ENCODE measurements around the gene TSTD1. TPM values are rescaled to one million over a fixed set of nuclear protein-coding genes. Genes with fewer than 3 reads are reported as not detected.

The TSTD1 gene
- total RNA-seq, 2 experiments from 2014 or later, result 70.2 to 77.7 TPM

DNA sequence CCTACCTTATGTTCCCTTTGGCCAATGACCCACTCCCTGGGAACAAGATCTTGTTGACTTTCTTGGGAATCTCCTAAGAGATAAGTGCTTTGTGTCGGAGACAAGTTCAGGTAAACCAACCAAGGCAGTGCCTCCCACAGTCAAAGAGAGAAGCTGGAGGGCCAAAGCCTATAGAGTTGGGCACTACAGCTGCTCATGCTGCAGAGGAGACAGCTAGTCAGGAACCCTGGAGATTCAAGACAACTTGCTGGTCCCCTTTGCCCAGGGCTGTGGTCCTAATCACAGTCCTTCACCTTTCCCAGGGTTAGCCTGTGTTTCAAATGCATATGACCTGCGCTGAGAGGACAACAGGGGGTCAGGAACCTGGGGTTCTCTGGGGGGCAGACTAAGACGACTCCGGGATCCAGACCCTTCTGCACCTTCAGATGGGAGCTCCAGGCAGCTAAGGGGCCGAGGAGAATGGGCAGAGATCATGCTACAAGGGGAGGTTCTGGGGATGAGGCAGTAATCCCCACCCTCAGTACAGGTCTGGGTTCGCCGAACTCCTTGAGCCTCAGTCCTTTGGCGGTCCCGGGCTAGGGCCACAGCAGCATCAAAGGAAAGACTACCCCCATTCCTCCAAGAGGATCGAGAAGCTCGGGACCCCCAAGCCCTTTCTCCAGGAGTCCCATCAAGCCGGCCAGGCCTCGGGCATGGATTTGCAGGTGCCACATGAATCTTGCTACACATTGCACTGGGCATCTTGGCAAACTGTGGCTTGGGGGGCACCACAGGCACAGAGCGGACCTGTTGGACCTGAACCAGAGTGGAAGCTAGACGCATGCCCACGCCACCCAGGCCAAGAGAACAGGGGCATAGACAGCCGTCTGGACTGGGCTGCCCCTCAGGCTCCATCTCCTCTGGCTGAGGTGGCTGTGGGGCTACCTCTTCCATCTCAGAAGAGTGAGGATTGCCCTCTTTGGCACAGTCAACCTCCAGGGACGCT, 9.0 kb upstream of the TSTD1 start:
- ChIA-PET POLR2A (interaction anchor here (0.6 to 5.4 kb wide), 3 partner anchors 10 to 21 kb away, joined by 3 to 39 read pairs (median 7); partner anchors contain the start of gene ARHGAP30), CTCF (interaction anchor here (0.9 to 11.2 kb wide), 4 partner anchors 12 to 51 kb away, joined by 4 to 153 read pairs (median 14); partner anchors contain the start of genes ARHGAP30 and KLHDC9)
- no peaks in the 10 kb centered on the region for H3K9me3 Mint-ChIP-seq
- peaks cover 21% of the 10 kb centered on the region for H3K4me1 Mint-ChIP-seq (ENCODE audit: low read depth)
- no peak for DNase-seq
- no peaks in the 10 kb centered on the region for H3K27me3 Mint-ChIP-seq
- intact Hi-C loops (cut with micrococcal nuclease), result loop anchor here (10.0 kb wide), 1 partner anchor 53 kb away; no protein-coding TSS in a partner anchor
- no peak overlapping the region for H3K4me3 Mint-ChIP-seq
- peak overlapping the region; percentile 59 for H3K27ac Mint-ChIP-seq
- peaks cover 55% of the 10 kb centered on the region for H3K36me3 Mint-ChIP-seq

DNA sequence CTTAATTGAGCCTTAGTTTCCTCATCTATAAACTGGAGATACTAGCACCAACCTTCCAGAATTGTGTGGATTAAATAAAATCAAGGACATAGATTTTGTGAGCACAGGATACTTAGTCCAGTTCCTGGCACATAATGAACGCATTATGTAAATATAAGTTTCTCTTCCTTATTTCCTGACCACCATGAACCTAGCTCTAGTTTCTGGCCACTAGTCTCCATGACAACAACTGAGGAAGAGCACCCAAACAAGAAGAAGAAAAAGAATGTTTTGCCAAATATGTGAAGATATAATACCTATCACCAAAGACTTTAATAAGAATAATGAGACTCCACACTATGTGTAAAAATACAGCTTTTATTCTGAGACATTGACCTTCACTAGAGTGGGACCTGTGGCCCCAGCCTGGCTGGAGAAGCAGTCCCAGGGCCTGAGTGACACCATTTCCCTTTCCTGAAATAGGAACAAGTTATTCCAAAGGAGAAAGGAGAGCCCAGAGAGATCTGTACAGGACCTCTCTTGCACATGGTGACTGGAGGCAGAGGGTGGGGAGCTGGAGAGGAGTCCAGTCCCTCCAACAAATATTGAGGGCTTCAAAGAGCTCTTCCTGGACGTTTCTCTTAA, 8.0 kb upstream of the TSTD1 start:
- H3K27me3 Mint-ChIP-seq, result no peaks in the 10 kb centered on the region
- peak overlapping the region; percentile 90 for H3K4me3 Mint-ChIP-seq
- POLR2A ChIA-PET, result interaction anchor here (0.6 to 5.4 kb wide), 16 partner anchors 8 to 400 kb away, joined by 3 to 39 read pairs (median 6); partner anchors contain the start of genes ARHGAP30, F11R, KLHDC9 and NIT1
- intact Hi-C loops (cut with micrococcal nuclease), result loop anchor here (1.0 to 10.0 kb wide), 3 partner anchors 22 to 52 kb away; no protein-coding TSS in a partner anchor
- H3K36me3 Mint-ChIP-seq, result peaks cover 53% of the 10 kb centered on the region
- CTCF ChIA-PET, result interaction anchor here (0.9 to 11.2 kb wide), 6 partner anchors 13 to 58 kb away, joined by 3 to 153 read pairs (median 8); partner anchors contain the start of genes ARHGAP30 and KLHDC9
- no peak for DNase-seq
- H3K9me3 Mint-ChIP-seq, result no peaks in the 10 kb centered on the region
- H3K27ac Mint-ChIP-seq, result peak overlapping the region; percentile 96
- H3K4me1 Mint-ChIP-seq (ENCODE audit: low read depth), result peaks cover 27% of the 10 kb centered on the region

DNA sequence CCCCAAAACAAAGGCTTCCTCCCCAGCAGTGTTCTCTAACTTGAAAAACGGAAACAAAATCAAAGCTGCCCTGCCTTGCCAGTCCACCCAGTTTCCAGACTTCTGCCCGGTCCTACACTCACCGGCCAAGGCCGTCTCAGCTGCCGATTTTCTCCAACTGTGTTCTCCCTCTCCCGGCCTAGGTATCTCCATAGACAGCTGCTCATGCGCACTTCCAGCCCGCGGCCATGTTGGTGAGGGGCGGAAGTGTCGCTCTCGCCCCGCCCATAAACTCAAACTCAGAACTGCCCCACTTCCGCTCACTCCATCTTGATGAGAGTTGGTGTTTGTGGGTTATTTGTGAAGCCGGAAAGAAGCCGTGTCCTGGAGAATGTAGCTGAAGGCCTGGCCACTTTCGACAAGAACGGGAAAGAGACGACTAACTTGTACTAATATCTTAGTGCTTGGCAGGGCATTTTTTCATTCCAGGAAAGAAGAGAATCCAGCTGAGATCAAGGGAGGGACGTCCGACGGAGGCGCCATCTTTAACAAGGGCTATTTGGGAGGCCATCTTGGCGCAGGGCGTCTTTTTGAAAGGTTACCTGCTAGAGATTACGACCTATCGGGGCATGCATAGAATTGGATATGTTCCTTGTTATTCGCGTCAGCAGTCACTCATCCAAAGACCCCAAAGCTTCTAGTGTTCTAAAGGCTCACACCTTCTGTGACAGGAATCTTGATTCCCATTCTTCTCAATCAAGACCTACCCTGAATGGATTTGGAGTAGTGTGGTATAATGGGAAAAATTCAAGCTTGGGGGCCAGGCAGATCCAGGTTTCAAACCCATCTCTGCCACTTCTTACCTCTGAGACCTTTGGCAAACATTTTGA, 7.2 kb upstream of the TSTD1 start, which contains the start of gene USF1:
Gene USF1 (minus strand): TSS at position 242 of the 869 bp plus-strand sequence. CDS start 2,702 bp downstream, outside the sequence.
- CTCF ChIA-PET, result interaction anchor here (1.0 to 11.2 kb wide), 10 partner anchors 9 to 59 kb away, joined by 3 to 153 read pairs (median 8); partner anchors contain the start of genes ARHGAP30, F11R and KLHDC9
- intact Hi-C loops (cut with micrococcal nuclease), result loop anchor here (1.0 to 10.0 kb wide), 6 partner anchors 22 to 86 kb away; partner anchors contain the start of gene DEDD
- H3K27ac Mint-ChIP-seq, result peak within 1 kb of the TSS; percentile 96
- DNase-seq, result peak; percentile 96
- H3K4me3 Mint-ChIP-seq, result peak within 1 kb of the TSS; percentile 90
- POLR2A ChIA-PET, result interaction anchor here (0.6 to 5.4 kb wide), 25 partner anchors 8 to 399 kb away, joined by 3 to 39 read pairs (median 4); partner anchors contain the start of genes ARHGAP30, F11R, KLHDC9 and NIT1
- H3K9me3 Mint-ChIP-seq, result no peaks in the 10 kb centered on the region
- no peaks in the 10 kb centered on the region for H3K27me3 Mint-ChIP-seq
- peaks cover 56% of the 10 kb centered on the region for H3K36me3 Mint-ChIP-seq
- peaks cover 29% of the 10 kb centered on the region for H3K4me1 Mint-ChIP-seq (ENCODE audit: low read depth)

DNA sequence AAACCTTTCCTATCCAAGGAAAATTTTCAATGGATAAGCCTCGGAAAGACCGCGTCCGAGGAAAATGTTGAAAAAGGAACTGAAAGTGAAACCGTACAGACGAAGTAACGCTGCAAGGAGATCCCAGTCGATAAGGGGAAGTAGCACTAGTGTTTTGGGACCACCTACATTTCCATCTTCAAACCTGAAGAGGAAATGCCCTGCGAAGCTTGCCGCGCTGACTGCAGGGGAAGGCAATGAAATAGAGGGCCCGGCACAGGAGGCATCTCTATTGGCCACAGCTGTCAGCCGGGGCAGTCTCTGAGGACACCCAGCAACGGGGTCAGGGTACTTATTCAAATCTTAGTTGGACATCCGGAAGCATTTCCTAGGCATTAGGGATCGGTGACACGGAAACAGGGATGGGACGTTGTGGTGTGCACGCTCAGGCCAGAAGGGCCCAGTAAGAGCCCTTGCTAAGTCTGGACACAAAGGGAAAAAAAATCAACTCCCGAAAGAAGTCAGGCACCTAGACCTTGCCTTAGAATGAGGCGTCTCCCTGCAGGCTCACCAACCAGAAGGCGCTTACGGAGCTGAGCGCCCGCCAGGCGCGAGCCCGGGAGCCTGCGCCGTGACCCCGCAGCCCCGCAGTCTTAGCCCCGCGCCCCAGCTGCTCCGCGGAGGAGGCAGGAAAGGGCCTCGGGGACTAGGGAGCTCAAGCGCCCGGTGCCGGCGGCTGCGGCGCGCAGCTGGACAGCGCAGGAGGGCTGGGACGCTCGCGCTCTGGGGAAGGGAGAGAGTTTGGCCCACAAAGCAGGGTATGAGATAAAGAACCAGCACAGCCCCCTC, 6.4 kb upstream of the TSTD1 start:
- Mint-ChIP-seq H3K27ac (peak overlapping the region; percentile 96), H3K9me3 (no peaks in the 10 kb centered on the region), H3K4me1 (ENCODE audit: low read depth) (peaks cover 29% of the 10 kb centered on the region), H3K27me3 (no peaks in the 10 kb centered on the region), H3K36me3 (peaks cover 54% of the 10 kb centered on the region), H3K4me3 (peak overlapping the region; percentile 90)
- ChIA-PET POLR2A (interaction anchor here (0.6 to 5.4 kb wide), 21 partner anchors 7 to 398 kb away, joined by 3 to 39 read pairs (median 6); partner anchors contain the start of genes ARHGAP30, F11R, KLHDC9 and NIT1), CTCF (interaction anchor here (1.0 to 11.2 kb wide), 11 partner anchors 10 to 67 kb away, joined by 3 to 153 read pairs (median 8); partner anchors contain the start of genes ARHGAP30, F11R and KLHDC9)
- intact Hi-C loops (cut with micrococcal nuclease), result loop anchor here (1.0 to 10.0 kb wide), 4 partner anchors 50 to 87 kb away; partner anchors contain the start of gene DEDD
- DNase-seq, result peak; percentile 73

DNA sequence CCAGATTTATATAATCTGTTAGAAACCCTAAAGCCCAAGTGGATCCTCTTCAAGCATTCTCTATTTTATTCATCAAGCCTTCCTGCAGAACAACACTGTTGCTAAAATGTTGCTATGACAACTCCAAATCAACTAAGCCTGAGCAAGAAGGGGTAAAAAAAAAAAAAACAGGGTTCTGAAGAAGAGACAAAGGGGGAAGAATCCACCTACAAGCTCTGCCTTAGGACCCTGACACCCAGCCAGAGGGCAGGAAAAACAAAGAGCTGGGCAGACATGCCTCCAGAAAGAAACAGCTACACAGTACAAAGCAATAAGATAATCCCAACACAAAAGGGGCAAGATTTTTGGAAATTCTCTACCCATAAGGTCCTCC, 5.8 kb upstream of the TSTD1 start:
- POLR2A ChIA-PET, result interaction anchor here (0.7 to 5.4 kb wide), 7 partner anchors 12 to 68 kb away, joined by 4 to 39 read pairs (median 7); partner anchors contain the start of genes ARHGAP30 and KLHDC9
- peak; percentile 11 for DNase-seq
- Mint-ChIP-seq H3K36me3 (peaks cover 52% of the 10 kb centered on the region), H3K4me3 (peak overlapping the region; percentile 90), H3K27me3 (no peaks in the 10 kb centered on the region), H3K4me1 (ENCODE audit: low read depth) (peaks cover 33% of the 10 kb centered on the region), H3K9me3 (no peaks in the 10 kb centered on the region), H3K27ac (peak overlapping the region; percentile 96)
- CTCF ChIA-PET, result interaction anchor here (1.4 to 11.2 kb wide), 6 partner anchors 24 to 68 kb away, joined by 4 to 153 read pairs (median 16); partner anchors contain the start of genes ARHGAP30, F11R and KLHDC9
- intact Hi-C loops (cut with micrococcal nuclease), result loop anchor here (10.0 kb wide), 1 partner anchor 50 kb away; no protein-coding TSS in a partner anchor

DNA sequence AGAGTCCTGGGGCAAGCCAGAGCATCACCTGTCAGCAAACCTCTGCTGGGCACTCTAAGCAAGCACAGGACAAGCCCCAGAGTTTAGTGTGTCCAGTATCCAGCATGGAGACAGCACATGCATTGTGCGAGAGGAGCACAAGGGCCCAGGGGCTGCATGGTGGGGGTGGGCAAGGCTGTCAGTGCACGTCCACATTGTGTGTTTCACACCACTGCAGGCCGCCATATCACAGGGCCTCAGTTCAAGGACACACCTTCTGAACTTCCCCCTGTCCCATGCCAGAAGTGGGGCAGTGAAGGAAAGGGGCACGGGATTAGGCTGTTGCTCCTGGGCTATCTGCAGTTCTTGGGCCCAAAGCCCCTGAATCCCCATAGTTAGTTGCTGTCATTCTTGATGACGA, 782 bp upstream of the TSTD1 start:
- peaks cover 37% of the 10 kb centered on the region for H3K4me1 Mint-ChIP-seq (ENCODE audit: low read depth)
- no peaks in the 10 kb centered on the region for H3K9me3 Mint-ChIP-seq
- CTCF ChIA-PET, result interaction anchor here (1.0 to 11.2 kb wide), 5 partner anchors 9 to 59 kb away, joined by 3 to 153 read pairs (median 5); partner anchors contain the start of gene KLHDC9
- no peak for DNase-seq
- no peaks in the 10 kb centered on the region for H3K27me3 Mint-ChIP-seq
- intact Hi-C loops (cut with micrococcal nuclease), result loop anchor here (2.0 kb wide), 1 partner anchor 19 kb away; the partner anchor contains the start of gene F11R
- POLR2A ChIA-PET, result interaction anchor here (1.0 to 2.4 kb wide), 2 partner anchors 26 to 30 kb away, joined by 3 to 9 read pairs; partner anchors contain the start of gene ARHGAP30
- H3K27ac Mint-ChIP-seq, result peak overlapping the region; percentile 80
- peak overlapping the region; percentile 91 for H3K4me3 Mint-ChIP-seq
- peaks cover 26% of the 10 kb centered on the region for H3K36me3 Mint-ChIP-seq

DNA sequence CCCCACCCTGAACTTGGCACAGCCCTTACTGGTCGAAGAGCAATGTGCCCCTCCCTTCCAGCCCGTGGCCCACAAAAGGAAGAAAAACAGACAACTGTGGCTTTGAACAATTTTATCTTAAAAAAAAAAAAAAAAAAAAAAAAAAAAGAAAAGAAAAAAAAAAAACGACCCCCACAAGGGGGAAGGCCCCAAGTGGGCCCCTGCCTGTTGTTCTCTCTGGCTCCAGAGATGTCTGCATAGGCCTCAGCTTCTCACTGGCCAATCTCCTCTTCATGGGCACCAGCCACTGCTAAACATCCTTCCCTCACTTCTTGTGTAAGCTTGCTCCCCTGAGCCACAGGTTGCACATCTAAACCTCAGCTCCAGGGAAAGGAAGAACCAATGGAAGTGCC, 386 bp upstream of the TSTD1 start:
- H3K9me3 Mint-ChIP-seq, result no peaks in the 10 kb centered on the region
- peak overlapping the region; percentile 91 for H3K4me3 Mint-ChIP-seq
- no peaks in the 10 kb centered on the region for H3K27me3 Mint-ChIP-seq
- ChIA-PET POLR2A (interaction anchor here (0.9 to 2.4 kb wide), 5 partner anchors 17 to 78 kb away, joined by 3 to 9 read pairs (median 4); partner anchors contain the start of genes ARHGAP30, F11R, NIT1 and PFDN2), CTCF (interaction anchor here (0.9 to 11.2 kb wide), 7 partner anchors 9 to 420 kb away, joined by 3 to 153 read pairs (median 5); partner anchors contain the start of gene KLHDC9)
- peaks cover 35% of the 10 kb centered on the region for H3K4me1 Mint-ChIP-seq (ENCODE audit: low read depth)
- intact Hi-C loops (cut with micrococcal nuclease), result loop anchor here (2.0 kb wide), 1 partner anchor 18 kb away; the partner anchor contains the start of gene F11R
- H3K36me3 Mint-ChIP-seq, result peaks cover 25% of the 10 kb centered on the region
- DNase-seq, result no peak
- peak overlapping the region; percentile 82 for H3K27ac Mint-ChIP-seq

DNA sequence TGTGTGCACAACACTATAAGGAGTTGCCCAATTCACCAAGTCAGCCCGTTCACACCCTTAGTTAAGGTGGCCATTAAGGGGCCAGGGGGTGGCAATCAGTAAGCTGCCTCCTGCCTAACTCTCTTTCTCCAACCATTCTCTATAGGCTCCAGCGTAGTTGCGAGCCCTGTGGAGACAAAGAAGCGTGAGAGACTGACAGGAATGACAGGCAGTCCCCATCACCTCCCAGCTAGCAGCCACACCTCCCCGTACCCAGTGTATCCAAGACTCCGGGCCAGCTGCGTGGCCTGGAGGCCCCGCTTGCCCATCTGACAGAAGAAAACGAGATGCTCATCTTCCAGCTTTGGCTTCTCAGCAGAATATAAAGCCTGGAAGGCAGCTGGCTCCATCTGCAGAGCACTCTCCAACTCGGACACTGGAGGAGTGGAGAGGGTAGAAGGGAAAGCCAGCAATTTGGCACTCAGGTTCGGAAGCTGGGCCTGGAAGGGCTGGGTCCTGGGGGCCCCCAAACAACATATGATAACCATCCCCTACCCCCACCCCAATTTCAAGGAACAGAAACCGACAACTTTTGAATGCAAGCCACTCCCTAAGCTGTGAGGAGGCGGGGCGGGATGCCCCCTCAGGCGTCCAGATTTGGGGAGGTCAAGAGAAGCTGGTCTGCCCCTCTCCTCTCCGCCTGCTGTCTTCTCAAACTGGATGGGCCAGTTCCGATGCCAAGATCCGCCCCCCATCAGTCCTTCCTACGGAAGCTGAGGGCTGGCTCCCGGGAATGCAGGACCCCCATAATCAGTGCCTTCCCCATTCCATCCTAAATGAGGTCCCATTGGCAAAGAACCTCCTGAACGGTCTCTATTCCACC, 872 bp downstream of the TSTD1 start:
- intact Hi-C loops (cut with micrococcal nuclease), result loop anchor here (2.0 kb wide), 1 partner anchor 17 kb away; the partner anchor contains the start of gene F11R
- no peaks in the 10 kb centered on the region for H3K9me3 Mint-ChIP-seq
- H3K4me3 Mint-ChIP-seq, result peak overlapping the region; percentile 91
- H3K27me3 Mint-ChIP-seq, result no peaks in the 10 kb centered on the region
- H3K36me3 Mint-ChIP-seq, result peaks cover 24% of the 10 kb centered on the region
- ChIA-PET POLR2A (interaction anchor here (0.6 to 2.4 kb wide), 7 partner anchors 9 to 80 kb away, joined by 3 to 9 read pairs (median 4); partner anchors contain the start of genes ARHGAP30, F11R, NIT1 and PFDN2), CTCF (interaction anchor here (0.6 to 11.2 kb wide), 7 partner anchors 17 to 700 kb away, joined by 3 to 153 read pairs (median 4); partner anchors contain the start of genes F11R and KLHDC9)
- peak overlapping the region; percentile 82 for H3K27ac Mint-ChIP-seq
- H3K4me1 Mint-ChIP-seq (ENCODE audit: low read depth), result peaks cover 38% of the 10 kb centered on the region
- no peak for DNase-seq

Measured in activated CD4-positive, alpha-beta memory T cell treated with anti-CD3 and anti-CD28 coated beads for 36 hours (primary cell).